ENCODE results near the gene SPATA13.
"Not testable (repeated sequence)": the region's sequence is repeated elsewhere in the genome, so short reads cannot be mapped to it uniquely, and the experiment has no call there.

SPATA13 gene

DNA sequence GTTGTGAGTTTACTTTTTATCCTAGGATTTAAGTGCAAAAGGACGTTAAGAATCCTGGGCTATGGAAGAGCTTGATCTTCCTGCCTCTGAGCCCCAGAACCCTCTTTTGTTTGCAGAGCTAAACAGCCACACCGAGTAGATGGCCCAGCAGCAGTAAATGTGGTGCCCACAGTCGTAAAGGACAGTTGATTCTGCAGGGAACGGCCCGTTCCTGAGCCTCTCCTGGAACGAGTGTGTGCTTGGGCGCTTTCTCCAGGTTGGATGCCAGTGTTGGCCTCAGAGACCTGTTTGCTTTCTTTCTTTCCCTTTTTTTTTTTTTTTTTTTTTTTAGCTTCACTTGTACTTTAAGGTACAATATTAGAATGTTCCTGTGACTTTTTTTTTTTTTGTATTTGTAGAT is 41.7 kb downstream of the SPATA13 start:
- no peak for DNase-seq

DNA sequence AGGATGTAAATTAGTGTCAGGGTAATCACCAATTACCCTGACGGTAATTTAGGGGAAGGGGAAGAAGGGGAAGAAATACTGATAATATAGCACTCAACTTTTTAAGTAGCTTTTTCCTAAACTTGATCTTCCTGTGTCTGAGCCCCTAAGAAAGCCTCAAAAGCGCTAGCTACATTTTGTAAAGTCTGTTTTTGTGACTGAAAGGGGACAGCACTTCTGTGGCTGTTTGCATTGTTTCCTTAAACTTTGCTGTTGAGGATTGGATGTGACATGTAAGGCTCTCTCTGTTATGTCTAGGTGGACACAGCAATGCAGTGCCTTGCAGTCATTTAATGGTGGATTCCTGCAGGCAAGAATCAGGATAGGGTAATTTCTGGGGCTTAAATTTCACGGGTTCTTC is 42.8 kb downstream of the SPATA13 start:
- DNase-seq = no peak

DNA sequence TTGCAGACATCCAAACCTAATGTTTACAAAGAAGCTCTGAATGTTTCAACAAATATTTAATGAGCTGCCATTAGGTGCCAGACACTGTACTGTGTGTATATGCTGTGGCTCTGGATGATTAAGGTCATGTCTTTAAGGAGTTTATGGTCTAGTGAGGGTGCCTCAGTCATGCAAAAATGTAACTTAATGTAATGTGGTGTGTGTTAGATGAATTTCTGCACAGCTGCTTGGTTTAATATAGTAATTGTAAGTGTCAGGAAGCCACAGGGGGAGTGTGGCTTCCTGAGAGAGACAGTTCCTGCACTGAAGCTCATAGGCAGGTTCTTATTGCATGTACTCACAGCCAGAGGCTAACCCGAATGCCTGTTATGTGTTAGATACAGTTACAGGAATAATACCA is 43.3 kb downstream of the SPATA13 start:
- DNase-seq = no peak

DNA sequence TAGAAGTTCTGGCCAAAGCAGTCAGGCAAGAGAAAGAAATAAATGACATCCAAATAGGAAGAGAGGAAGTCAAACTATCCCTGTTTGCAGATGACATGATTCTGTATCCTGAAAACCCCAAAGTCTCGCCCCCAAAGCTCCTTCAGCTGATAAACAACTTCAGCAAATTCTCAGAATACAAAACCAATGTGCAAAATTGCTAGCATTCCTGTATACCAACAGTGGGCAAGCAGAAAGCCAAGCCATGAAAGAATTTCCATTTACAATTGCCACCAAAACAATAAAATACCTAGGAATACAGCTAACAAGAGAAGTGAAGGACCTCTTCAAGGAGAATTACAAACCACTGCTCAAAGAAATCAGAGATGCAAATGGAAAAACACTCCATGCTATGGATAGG is 44.6 kb downstream of the SPATA13 start:
- DNase-seq = not testable (repeated sequence)

DNA sequence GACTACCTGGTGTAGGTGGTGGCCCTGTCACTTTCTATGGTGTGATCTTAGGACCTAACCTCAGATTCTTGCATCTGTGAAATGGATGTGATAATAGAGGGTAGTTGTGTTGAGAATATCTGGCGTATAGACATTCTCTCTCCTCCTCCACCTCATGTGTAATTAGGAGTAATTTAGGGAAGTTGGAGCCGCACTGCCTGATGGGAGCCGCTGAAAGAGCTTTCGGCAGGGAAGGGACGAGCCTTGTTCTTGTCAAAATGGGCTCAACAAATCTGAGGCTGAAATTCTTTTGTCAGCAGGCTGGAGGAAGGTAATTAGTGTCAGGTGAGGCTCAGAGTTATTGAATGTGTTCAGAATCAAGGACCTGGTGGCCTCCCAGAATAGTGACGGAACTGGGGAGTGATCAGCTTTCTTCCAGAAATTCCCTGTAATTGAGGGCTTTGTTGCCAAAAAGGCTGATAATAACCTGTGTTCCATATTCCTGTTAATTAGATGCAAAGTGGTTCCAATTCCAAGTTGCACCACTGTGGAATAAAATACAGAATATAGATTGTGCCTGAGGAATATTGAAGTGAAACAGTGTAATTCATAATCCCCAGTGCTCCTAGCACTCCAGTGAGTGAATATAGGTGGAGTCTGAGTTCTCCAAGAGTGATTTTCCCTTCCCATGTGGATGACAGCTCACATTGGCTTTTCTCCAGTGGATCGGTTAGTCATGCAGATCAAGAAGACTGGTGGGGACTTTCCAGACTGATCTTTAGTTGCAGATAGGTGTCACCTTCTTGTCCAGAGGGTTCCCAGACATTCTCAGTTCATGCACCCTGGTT is 47.5 kb downstream of the SPATA13 start:
- DNase-seq = peak; percentile 53

DNA sequence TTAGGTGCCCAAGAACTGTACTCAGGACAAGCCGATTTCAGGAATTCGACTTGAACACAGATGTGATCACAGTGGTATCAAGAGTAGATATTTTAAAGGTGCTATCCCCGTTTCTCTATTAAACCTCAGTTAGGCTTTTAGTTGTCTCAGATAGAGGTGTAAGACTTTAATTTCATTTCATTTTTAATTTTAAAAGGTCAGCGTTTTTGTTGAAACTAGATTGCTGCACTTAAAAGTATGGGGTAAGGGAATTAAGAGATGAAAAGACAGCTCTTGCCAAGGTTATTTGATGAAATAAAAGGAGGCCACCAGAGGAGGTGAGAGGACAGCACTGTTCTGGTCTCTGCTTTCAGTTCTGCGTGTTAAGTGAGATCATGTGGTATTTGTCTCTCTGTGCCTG is 48.6 kb downstream of the SPATA13 start:
- DNase-seq = no peak

DNA sequence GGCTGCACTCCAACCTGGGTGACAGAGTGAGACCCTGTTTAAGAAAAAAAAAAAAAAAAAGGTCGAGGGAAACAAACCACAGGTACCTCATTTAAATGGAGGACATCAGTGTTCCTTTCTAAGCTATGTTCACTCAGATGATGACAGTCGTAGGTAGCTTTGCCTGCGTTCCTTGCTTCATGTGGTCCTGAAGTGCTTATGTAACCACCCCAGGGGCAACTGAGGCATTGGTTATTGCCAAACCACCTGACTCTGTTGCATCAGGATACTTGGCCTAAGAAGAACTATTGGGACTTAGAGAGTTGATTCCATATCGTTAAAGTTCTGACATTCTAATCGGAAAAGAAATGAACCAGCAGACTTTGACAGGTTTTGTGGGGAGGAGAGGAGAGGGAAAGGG is 51.7 kb downstream of the SPATA13 start:
- DNase-seq = no peak

DNA sequence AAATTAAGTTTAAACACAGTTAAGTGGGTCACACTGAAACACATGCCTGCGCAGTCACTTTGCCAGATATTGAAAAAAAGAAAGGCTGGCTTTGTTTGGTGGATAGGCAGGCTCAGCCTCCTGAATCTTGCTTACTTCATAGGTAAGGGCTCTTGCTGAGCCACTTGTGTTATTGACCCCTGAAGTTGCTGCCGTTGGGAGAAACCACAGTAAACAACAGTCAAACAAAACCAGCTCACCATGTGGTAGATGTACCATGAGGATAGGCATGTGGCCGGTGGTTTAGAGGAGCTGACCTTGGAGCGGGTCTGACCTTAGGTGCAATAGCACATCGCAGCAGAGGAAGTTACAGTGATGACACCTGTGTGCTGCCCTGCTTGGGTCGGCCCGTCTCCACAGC is 52.2 kb downstream of the SPATA13 start:
- no peak for DNase-seq

DNA sequence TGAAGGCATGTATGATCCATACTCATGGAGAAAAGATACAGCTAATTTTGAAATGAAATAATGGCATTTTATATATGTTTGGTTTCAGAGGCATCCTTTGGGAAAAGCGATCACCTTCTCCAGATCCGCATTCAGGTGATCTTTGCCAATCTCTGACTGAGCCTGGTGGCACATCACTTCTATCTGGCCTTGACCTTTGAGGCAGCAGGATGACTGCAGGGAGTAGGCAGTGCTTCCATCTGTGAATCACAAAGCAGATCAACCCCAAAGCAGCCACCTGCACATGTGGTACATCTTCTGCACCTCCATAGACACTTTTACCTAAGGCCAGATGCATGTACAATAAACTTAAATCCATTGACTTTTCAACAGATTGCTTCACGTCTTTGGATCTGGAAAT is 53.4 kb downstream of the SPATA13 start:
- no peak for DNase-seq

DNA sequence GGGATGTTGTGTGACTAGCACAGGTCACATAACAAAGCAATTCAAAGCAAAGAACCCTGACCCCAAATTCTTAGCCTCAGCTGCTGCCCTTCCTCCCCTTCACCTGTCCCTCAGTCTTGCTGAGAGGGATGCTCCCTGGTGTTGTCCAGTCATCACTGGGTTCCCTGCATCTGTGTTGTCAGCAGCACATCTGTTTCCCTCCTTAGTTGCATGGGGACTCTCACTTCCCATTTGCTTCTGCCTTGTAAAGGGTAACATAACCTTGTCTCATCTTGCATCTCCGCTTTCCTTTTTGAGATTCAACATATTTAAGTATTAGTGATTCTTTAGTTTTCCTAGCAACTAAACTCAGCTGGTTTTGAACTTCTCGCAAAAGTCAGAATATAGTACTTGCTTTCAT is 54.0 kb downstream of the SPATA13 start:
- no peak for DNase-seq

DNA sequence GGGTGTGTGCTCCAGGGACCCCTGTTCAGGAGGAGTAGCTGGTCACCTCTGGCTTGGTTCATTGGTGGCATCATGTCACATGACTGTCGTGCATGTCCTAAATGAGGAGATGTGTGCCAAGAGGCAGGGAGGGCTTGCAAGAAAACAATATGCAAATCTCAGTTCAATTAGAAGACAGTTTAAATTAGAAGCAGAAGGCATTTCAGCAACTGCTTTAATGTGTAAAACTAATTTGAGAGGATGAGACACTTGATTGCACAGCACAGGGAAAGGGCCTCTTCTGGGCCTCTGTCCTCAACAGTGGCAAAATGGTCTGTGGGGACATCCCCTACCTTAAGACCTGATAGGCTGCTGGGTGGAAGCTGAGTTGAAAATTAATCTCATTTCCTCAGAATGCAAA is 54.6 kb downstream of the SPATA13 start:
- DNase-seq = no peak

DNA sequence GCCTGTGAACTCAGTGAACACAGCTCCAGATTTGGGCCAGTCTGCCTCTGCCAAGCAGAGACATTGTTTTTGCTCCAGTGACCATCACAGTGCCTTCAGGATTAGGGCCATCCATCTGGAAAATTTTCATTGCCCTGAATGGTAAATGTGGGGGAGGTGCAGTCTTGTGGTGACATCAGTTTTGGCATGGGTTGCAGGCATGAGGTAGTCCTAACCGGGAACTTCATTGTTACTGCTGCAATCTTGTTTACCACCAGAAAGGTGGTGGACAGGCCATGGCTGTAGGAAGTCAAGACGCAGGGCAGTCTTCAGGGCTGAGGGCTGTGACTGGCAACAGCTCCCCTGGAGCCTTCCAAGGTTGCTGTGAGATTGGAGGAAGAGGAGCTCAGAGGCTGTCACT is 55.2 kb downstream of the SPATA13 start:
- no peak for DNase-seq

DNA sequence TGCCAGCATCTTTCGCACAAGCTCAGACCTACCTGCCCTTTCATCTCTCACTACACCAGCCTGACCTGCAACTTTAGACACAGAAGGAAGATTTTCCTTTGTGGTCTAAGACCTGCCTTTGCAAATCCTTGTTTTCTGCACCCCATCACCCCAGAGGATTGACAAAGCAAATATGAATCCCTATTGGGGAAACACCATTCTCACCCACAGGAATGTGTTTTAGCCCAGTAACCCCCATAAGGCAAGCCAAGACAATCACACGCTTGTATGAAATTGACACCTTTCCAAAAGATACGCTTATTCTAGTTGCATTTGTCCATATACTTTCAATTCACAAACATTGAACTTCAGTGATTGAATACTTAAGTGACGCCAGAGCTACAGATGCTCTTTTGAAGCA is 55.7 kb downstream of the SPATA13 start:
- no peak for DNase-seq

DNA sequence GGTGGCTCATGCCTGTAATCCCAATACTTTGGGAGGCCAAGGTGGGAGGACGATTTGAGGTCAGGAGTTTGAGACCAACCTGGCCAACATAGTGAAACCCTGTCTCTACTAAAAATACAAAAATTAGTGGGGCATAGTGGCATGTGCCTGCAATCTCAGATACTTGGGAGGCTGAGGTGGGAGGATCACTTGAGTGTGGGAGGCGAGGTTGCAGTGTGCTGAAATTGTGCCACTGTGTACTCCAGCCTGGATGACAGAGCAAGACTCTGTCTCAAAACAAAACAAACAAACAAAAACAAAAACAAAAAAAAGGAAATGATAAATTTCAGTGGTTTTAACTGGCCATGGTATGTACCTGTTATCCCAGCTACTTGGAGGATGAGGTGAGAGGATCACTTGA is 56.3 kb downstream of the SPATA13 start:
- DNase-seq = not testable (repeated sequence)

DNA sequence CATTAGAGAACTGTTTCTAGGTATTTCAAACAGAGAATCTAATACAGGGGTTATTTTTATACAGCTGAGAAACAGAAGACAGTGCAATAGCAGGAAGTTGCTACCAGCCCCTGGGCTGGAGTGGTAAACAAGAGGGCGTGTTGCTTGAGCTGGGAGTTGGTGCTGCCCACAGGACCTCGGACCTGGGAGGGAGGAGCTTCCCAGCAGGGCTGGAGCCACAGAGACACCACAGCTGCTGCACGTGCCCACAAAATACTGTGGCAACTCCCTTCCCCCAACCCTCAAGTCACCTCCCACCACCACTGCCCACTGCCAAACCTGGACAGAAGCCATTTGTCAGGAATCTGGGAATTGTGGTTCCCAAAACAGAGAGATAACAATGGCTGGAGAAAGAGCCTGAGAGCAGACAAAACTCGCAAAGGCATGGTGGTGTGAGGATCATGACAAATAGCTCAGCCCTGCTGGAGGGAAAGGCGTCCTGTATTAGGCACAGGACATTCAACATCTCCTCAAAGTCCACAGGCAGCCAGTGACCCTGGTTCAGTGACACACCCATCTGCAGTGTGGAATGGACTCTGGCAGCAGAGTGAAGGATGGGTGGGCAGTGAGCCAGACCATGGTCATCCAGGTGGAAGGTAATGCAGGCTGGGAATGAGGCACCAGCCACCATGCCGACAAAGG is 57.2 kb downstream of the SPATA13 start:
- DNase-seq = no peak

DNA sequence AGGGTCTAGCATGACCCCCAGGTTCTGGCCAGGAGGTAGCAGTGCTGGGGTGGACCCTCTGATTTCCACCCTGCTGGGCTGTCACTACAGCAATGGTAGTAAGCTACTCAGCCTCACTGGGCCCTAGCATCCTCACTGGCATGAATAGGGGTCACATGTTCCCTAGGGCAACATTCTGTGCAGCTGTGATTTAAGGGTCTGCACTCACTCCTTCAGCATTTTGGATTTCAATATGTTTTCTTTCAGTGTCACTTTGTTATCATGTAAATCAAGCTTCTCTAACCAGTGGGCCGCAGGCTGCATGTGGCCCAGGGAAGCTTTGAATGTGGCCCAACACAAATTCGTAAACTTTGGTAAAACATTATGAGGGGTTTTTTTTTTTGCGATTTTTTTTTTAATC is 57.8 kb downstream of the SPATA13 start:
- no peak for DNase-seq

DNA sequence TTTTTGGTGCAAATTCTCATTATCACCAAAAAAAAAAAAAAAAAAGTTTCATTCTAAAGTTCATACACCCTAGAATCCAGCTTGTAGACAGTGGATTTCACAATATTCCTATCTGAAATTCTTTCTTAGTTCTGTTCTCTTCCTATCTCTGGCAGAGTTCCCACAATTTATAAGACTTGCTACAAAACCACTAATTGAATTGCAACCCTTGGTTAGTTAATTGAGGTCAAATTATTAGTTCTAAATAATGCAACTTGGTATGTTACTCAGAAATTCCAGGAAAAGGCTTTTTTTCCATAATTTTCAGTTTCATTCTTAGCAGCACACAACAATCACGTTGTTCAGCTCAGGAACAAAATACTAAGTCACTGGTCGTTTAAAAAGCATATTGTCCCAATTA is 58.5 kb downstream of the SPATA13 start:
- no peak for DNase-seq

DNA sequence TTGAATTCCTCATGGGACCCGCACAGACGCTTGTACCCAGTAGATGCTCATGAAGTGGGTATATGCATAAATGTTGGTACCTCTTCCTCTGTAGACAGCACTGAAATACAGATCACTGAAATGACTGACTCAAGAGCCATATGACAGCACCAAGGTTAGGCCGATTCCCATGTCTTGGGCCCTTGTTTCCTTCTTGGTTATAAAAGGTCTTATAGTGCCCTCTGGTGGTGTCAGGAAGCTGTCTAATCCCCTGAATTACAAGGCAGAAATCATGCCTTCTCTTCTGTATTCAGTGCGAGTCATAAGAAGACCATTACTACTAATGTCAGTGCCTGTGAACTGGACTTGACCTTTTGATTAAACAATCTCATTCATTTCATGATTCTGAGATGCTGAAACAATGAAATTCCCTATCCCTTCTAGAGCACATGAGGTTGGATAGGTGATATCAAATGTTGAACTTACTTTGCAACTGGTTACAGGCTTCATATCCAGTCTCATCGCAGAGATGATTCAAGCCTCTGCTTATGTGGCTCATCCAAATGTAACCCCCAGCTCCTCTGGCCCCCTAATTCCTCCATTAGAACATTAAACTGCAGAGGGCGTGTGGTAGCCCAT is 59.7 kb downstream of the SPATA13 start:
- DNase-seq = peak; percentile 55

DNA sequence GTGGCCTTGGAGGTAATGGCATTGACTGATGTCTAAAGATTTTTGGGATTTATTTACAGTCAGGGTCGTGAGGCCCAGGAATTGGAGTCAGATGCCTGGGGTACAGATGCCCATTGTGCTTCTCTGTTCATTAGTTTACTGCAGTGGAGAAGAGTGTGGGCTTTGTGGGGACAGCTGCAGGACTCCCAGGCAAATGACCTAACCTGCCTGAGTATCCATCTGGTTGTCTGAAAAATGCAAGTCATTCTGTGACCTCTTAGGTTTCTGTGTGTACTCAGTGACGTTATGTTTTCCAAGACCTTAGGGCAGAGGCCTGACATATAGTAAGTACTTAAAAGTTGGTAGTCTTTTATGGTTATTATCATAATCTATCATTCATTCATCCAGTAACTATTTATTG is 60.5 kb downstream of the SPATA13 start:
- DNase-seq = no peak

DNA sequence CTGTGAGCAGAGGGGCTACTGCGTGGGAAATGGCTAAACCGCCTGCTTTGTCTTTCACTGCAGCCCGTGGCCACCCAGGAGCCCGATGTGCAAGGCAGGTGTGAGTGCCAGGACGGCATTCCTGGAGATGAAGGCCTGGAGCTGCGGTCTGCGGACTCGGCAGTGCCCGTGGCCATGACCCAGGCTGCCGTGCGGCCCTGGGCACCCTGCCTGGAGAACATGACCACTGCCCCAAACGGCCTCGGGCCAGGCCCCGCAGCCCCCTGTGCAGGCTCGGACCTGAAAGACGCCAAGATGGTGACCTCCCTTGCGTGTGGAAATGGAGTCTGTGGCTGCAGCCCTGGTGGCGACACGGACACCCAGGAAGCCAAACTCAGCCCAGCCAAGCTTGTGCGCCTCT is 62.2 kb downstream of the SPATA13 start:
- no peak for DNase-seq

DNA sequence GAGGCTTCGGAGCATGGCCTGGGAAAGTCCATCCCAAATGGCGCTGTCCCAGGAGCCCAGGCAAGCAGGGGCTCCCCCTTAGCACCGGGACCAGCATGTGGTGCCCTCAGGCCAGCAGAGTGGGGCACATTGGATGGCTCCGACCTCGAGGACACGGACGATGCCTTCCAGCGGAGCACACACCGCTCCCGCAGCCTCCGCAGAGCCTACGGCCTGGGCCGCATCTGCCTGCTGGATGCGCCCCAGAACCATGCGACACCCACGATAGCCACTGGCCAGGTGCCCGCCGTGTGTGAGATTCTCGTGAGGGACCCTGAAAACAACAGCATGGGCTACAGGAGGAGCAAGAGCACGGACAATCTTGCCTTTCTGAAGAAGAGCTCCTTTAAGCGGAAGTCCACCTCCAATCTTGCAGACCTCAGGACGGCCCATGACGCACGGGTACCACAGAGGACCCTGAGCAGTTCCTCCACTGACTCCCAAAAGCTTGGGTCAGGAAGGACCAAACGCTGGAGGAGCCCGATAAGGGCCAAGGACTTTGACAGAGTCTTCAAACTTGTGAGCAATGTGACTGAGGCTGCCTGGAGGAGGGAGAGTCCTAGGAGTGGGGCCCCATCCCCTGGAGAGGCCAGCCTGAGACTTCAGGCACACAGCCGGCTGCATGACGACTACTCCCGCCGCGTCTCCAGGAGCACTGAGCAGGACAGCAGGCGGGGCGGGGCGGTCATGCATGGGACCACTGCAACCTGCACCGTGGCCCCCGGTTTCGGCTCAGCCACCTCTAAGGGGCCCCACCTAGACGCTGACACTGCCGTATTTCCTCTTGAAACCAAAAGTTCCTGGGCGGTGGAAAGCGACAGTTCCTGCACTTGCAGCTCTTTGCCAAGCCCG is 63.1 kb downstream of the SPATA13 start:
- DNase-seq = no peak

DNA sequence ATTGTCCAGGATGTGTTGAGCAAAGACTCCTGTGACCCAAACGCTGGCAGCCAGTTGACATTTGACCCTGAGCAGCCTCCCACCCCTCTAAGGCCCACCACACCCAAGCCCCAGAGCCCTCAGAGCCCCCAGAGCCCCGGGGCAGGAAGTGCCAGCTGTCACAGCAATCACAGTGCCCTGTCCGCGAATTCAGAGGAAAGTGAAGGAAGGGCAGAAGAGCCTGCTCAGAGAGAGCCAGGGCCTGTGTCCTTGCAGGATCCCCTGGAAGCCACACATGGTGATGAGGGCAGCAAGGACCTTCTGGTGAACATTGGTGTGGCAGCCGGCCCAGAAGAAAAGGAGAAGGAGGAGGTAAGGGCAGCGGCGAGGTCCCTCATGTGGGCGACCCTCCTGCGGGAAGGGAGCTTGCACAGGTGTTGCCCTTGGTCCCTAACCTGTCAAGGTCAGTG is 63.7 kb downstream of the SPATA13 start:
- DNase-seq = no peak

DNA sequence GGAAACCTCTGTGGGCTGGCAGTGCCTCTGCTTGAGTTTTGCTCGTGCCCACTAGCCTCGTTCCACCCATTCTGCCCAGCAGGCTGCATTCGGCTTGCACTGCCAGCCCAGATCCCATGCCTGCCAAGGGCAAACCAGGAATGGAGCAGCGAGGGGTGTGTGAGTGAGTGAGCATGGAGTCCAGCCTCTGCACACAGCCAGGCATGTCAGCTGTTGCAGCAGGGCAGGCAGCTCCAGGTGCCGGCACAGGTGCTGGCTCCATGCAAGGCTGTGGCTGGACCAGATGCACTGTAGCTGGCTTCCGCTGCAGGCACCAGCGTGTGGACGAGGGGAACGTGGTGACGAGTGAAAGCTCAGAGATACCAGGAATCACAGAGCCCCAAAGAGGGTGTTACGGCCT is 64.5 kb downstream of the SPATA13 start:
- no peak for DNase-seq
